Activated naive CD4-positive, alpha-beta T cell treated with anti-CD3 and anti-CD28 coated beads for 36 hours (primary cell): ENCODE results near the gene SLC39A9. TPM values are rescaled to one million over a fixed set of nuclear protein-coding genes. Genes with fewer than 3 reads are reported as not detected.

Source experiments
- CTCF ChIA-PET: fragments of 350-600 bp; sonication (Branson Sonifier 250); formaldehyde crosslinking; loops from one replicate; lab custom pipeline; 2021; ENCODE audit warnings: antibody characterized with exemption; lab: Charles Lee
- DNase-seq: peaks from one replicate; pipeline ENCODE4 v3.0.0-alpha.2; 2020
- H3K27ac Mint-ChIP-seq: one replicate; pipeline ENCODE4 v1.8.0; 2021; ENCODE audit warnings: mild to moderate bottlenecking, mixed read lengths
- H3K27me3 Mint-ChIP-seq: one replicate; pipeline ENCODE4 v1.8.0; 2021; ENCODE audit warnings: low read depth, mixed read lengths
- H3K36me3 Mint-ChIP-seq: one replicate; pipeline ENCODE4 v1.8.0; 2021; ENCODE audit warnings: low read depth, mixed read lengths
- H3K4me1 Mint-ChIP-seq: one replicate; pipeline ENCODE4 v1.8.0; 2021; ENCODE audit warnings: low read depth, mixed read lengths
- H3K4me3 Mint-ChIP-seq: one replicate; pipeline ENCODE4 v1.8.0; 2021; ENCODE audit warnings: mild to moderate bottlenecking, moderate library complexity, mixed read lengths
- H3K9me3 Mint-ChIP-seq: one replicate; pipeline ENCODE4 v1.8.0; 2021; ENCODE audit warnings: mixed read lengths
- intact Hi-C: fragments of 100-400 bp; cut with micrococcal nuclease; formaldehyde crosslinking; loops from one replicate; pipeline ENCODE4 v1.15.1; 2023
- total RNA-seq, 2 experiments: library from RNA; stranded (reverse); gene quantifications; one replicate each; pipeline ENCODE4 v1.2.3, GENCODE V29; 2021

The SLC39A9 gene
- total RNA-seq, 2 experiments from 2014 or later, result 53.4 to 54.5 TPM

- Mint-ChIP-seq H3K36me3 (no peaks in the 10 kb centered on the region), H3K4me3 (no peak overlapping the region)
- intact Hi-C loops, result loop anchor here (1.0 kb wide), 1 partner anchor 41 kb away; the partner anchor contains the start of genes ERH and SLC39A9
Measured at GRCh38 chr14:69357544-69358200, 40.8 kb upstream of the SLC39A9 start.

GRCh38 chr14:69358233-69358963 lies 40.1 kb upstream of the SLC39A9 start:
- Mint-ChIP-seq H3K4me3 (no peak overlapping the region), H3K9me3 (no peaks in the 10 kb centered on the region), H3K4me1 (peaks cover 34% of the 10 kb centered on the region), H3K27ac (peak overlapping the region; percentile 1), H3K36me3 (no peaks in the 10 kb centered on the region), H3K27me3 (no peaks in the 10 kb centered on the region)
- CTCF ChIA-PET, result interaction anchor here (0.6 to 2.1 kb wide), 5 partner anchors 8 to 329 kb away, joined by 3 to 5 read pairs (median 4); no protein-coding TSS in a partner anchor
- DNase-seq, result peak; percentile 75
- intact Hi-C loops, result loop anchor here (1.0 kb wide), 1 partner anchor 40 kb away; the partner anchor contains the start of genes ERH and SLC39A9

More at GRCh38 chr14:69357544-69358200, 40.8 kb upstream of the SLC39A9 start:
- Mint-ChIP-seq H3K4me1 (peaks cover 34% of the 10 kb centered on the region), H3K27ac (no peak overlapping the region), H3K27me3 (no peaks in the 10 kb centered on the region), H3K9me3 (no peaks in the 10 kb centered on the region)
- DNase-seq, result no peak
- CTCF ChIA-PET, result interaction anchor here (0.7 to 2.1 kb wide), 4 partner anchors 9 to 241 kb away, joined by 3 to 5 read pairs (median 4); no protein-coding TSS in a partner anchor

DNA sequence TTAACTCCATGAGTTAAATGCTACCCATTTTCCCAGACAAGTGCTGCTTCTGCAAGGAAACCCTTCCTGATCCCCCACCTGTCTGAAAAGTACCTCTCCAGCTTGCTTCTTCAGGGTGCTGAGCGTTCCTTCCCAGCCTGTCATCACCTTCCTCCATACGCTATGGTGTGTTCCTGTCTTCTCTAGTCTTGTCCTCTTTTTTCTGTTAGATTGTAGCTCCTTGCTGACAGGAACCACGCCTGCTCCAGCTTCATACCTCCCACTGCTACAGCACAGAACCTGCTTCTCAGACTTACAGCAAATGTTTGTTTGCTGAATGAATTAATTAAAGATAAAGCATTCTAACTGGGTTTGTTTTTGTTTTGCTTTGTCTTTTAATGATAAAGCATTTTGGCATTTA lies 39.5 kb upstream of the SLC39A9 start:
- DNase-seq, result no peak
- intact Hi-C loops, result loop anchor here (1.0 kb wide), 1 partner anchor 39 kb away; the partner anchor contains the start of genes ERH and SLC39A9
- H3K36me3 Mint-ChIP-seq, result no peaks in the 10 kb centered on the region
- no peak overlapping the region for H3K4me3 Mint-ChIP-seq
- CTCF ChIA-PET, result interaction anchor here (1.1 to 2.1 kb wide), 3 partner anchors 12 to 101 kb away, joined by 3 to 4 read pairs (median 4); no protein-coding TSS in a partner anchor
- peak overlapping the region; percentile 1 for H3K27ac Mint-ChIP-seq
- H3K27me3 Mint-ChIP-seq, result no peaks in the 10 kb centered on the region
- H3K4me1 Mint-ChIP-seq, result peaks cover 31% of the 10 kb centered on the region
- no peaks in the 10 kb centered on the region for H3K9me3 Mint-ChIP-seq

- Mint-ChIP-seq H3K4me3 (no peak overlapping the region), H3K9me3 (no peaks in the 10 kb centered on the region), H3K4me1 (peaks cover 18% of the 10 kb centered on the region), H3K27ac (no peak overlapping the region), H3K36me3 (no peaks in the 10 kb centered on the region), H3K27me3 (no peaks in the 10 kb centered on the region)
- intact Hi-C loops, result no loop called here
- CTCF ChIA-PET, result no interaction called here
- DNase-seq, result peak; percentile 35
Measured at GRCh38 chr14:69360438-69361108, 37.9 kb upstream of the SLC39A9 start.

- no peak for DNase-seq
- Mint-ChIP-seq H3K36me3 (no peaks in the 10 kb centered on the region), H3K9me3 (no peaks in the 10 kb centered on the region), H3K4me1 (peaks cover 13% of the 10 kb centered on the region), H3K27me3 (peaks cover 2% of the 10 kb centered on the region), H3K27ac (no peak overlapping the region), H3K4me3 (no peak overlapping the region)
- CTCF ChIA-PET, result interaction anchor here (0.5 kb wide), 1 partner anchor 96 kb away, joined by 3 read pairs; no protein-coding TSS in a partner anchor
- intact Hi-C loops, result no loop called here
Measured at GRCh38 chr14:69363055-69363454, 35.4 kb upstream of the SLC39A9 start.

DNA sequence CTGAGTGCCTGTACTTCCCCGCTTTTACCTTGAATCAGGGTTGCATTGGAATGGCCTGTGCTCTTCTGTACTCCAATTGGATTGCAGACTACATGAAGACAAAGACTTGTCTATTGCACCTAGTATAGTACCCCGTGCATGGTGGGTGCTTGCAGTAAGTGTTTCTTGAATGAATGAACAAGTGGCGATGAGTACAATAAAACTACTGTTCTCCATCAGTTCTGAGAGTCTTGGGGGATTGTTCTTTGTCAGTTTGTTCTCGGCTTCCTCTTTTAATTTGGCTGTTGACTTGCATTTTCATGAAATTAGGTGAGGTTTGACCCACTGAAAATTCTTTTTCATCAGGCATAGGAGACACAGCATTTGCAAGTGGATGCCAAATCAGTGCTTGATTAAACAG lies 34.5 kb upstream of the SLC39A9 start:
- intact Hi-C loops, result no loop called here
- no peak overlapping the region for H3K27ac Mint-ChIP-seq
- peaks cover 2% of the 10 kb centered on the region for H3K27me3 Mint-ChIP-seq
- H3K9me3 Mint-ChIP-seq, result no peaks in the 10 kb centered on the region
- no peak for DNase-seq
- no peak overlapping the region for H3K4me3 Mint-ChIP-seq
- CTCF ChIA-PET, result no interaction called here
- H3K4me1 Mint-ChIP-seq, result peaks cover 5% of the 10 kb centered on the region
- H3K36me3 Mint-ChIP-seq, result no peaks in the 10 kb centered on the region

GRCh38 chr14:69364378-69364777 lies 34.1 kb upstream of the SLC39A9 start:
- H3K9me3 Mint-ChIP-seq, result no peaks in the 10 kb centered on the region
- intact Hi-C loops, result no loop called here
- no peaks in the 10 kb centered on the region for H3K36me3 Mint-ChIP-seq
- H3K27ac Mint-ChIP-seq, result no peak overlapping the region
- H3K4me3 Mint-ChIP-seq, result no peak overlapping the region
- peaks cover 2% of the 10 kb centered on the region for H3K27me3 Mint-ChIP-seq
- DNase-seq, result no peak
- CTCF ChIA-PET, result no interaction called here
- peaks cover 3% of the 10 kb centered on the region for H3K4me1 Mint-ChIP-seq

DNA sequence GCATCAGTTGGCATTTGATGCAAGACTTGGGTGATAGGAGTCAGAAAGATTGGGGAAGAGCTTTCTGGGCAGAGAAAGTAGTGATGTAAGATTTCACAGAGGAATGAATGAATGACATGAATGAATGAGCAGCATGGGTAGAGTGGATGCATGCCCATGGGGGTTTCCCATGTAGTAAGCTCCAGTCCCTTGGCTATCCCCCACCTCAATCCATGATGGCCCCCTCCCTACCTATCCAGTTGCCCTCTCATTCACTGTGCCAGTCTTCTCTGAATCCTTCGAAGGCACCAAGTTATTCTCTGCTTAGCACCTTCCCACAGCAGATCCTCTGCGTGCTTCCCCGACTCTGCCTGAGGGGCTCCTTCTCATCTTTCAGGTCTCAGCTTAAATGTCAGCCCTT lies 32.4 kb upstream of the SLC39A9 start:
- H3K9me3 Mint-ChIP-seq, result no peaks in the 10 kb centered on the region
- H3K4me1 Mint-ChIP-seq, result no peaks in the 10 kb centered on the region
- DNase-seq, result no peak
- H3K27me3 Mint-ChIP-seq, result peaks cover 2% of the 10 kb centered on the region
- CTCF ChIA-PET, result interaction anchor here (1.2 to 1.4 kb wide), 4 partner anchors 10 to 124 kb away, joined by 3 to 4 read pairs (median 4); no protein-coding TSS in a partner anchor
- H3K27ac Mint-ChIP-seq, result no peak overlapping the region
- no peak overlapping the region for H3K4me3 Mint-ChIP-seq
- intact Hi-C loops, result no loop called here
- H3K36me3 Mint-ChIP-seq, result no peaks in the 10 kb centered on the region

DNA sequence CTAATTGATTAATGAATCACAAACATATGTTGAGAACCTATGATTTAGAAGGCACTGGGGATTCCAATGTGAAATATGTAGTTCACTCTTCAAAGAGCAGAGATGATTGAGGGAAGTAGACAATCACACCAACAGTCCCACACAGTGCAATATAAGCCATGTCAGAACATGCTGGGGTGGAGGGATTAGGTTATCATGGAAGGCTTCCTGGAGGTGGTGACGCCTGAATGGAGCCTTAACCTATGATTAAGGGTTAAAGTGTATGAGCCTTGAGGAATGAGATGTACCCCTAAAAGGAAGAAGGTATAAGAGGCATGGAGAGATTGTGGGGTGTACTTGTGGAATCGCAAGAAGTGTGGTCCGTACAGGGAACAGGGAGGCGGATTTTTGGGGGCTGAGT lies 31.7 kb upstream of the SLC39A9 start:
- H3K9me3 Mint-ChIP-seq, result no peaks in the 10 kb centered on the region
- intact Hi-C loops, result no loop called here
- CTCF ChIA-PET, result interaction anchor here (1.1 to 1.2 kb wide), 5 partner anchors 9 to 263 kb away, joined by 3 to 5 read pairs (median 4); no protein-coding TSS in a partner anchor
- no peaks in the 10 kb centered on the region for H3K36me3 Mint-ChIP-seq
- H3K4me3 Mint-ChIP-seq, result no peak overlapping the region
- DNase-seq, result no peak
- no peak overlapping the region for H3K27ac Mint-ChIP-seq
- peaks cover 2% of the 10 kb centered on the region for H3K27me3 Mint-ChIP-seq
- H3K4me1 Mint-ChIP-seq, result no peaks in the 10 kb centered on the region

DNA sequence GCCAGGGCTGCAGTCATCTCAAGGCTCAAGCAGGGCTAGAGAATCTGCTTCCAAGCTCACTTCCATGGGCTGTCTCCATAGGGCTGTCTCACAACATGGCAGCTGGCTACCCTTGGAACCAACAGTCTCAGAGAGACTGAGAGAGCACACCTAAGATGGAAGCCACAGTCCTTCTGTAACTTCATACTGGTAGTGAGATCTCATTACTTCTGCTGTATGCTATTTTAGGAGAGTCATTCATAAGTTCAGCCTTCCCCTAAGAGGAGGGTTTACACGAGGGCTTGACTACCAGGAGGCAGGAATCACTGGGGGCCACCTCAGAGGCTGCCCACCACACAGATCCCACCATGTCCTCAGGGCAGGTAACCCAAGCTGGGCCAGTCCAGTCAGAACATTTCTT lies 30.1 kb upstream of the SLC39A9 start:
- H3K4me1 Mint-ChIP-seq, result peaks cover 9% of the 10 kb centered on the region
- intact Hi-C loops, result no loop called here
- H3K4me3 Mint-ChIP-seq, result no peak overlapping the region
- peaks cover 2% of the 10 kb centered on the region for H3K27me3 Mint-ChIP-seq
- H3K9me3 Mint-ChIP-seq, result no peaks in the 10 kb centered on the region
- DNase-seq, result no peak
- H3K36me3 Mint-ChIP-seq, result peaks cover 4% of the 10 kb centered on the region
- H3K27ac Mint-ChIP-seq, result no peak overlapping the region
- CTCF ChIA-PET, result no interaction called here

- Mint-ChIP-seq H3K4me3 (no peak overlapping the region), H3K4me1 (peaks cover 18% of the 10 kb centered on the region), H3K27me3 (peaks cover 2% of the 10 kb centered on the region), H3K9me3 (no peaks in the 10 kb centered on the region), H3K27ac (no peak overlapping the region), H3K36me3 (peaks cover 12% of the 10 kb centered on the region)
- intact Hi-C loops, result no loop called here
- DNase-seq, result no peak
- CTCF ChIA-PET, result interaction anchor here (0.8 to 1.4 kb wide), 2 partner anchors 68 to 178 kb away, joined by 3 read pairs; no protein-coding TSS in a partner anchor
Measured at GRCh38 chr14:69370061-69370460, 28.4 kb upstream of the SLC39A9 start.

GRCh38 chr14:69372146-69372545 lies 26.3 kb upstream of the SLC39A9 start:
- no peak for DNase-seq
- CTCF ChIA-PET, result no interaction called here
- Mint-ChIP-seq H3K27me3 (no peaks in the 10 kb centered on the region), H3K36me3 (peaks cover 32% of the 10 kb centered on the region), H3K9me3 (peaks cover 6% of the 10 kb centered on the region), H3K4me3 (no peak overlapping the region), H3K27ac (no peak overlapping the region), H3K4me1 (peaks cover 18% of the 10 kb centered on the region)
- intact Hi-C loops, result no loop called here
